IPS-NIHi7 (cell line): Measurements from ENCODE around the gene PSD2.

Experiments
- DNase-seq: peaks from one replicate; pipeline ENCODE4 v3.0.0; 2012; ENCODE audit warnings: mixed read lengths; ENCODE audit errors: extremely low spot score

PSD2 gene

GRCh38 chr5:139811274-139811607 is 15.6 kb downstream of the PSD2 start:
- DNase-seq = no peak

GRCh38 chr5:139812323-139812722 is 16.7 kb downstream of the PSD2 start:
- DNase-seq = no peak

- DNase-seq = no peak
Measured at GRCh38 chr5:139812836-139813805, 17.5 kb downstream of the PSD2 start.

- no peak for DNase-seq
Measured at GRCh38 chr5:139814191-139814601, 18.6 kb downstream of the PSD2 start.

GRCh38 chr5:139814704-139815280 is 19.2 kb downstream of the PSD2 start:
- no peak for DNase-seq

- no peak for DNase-seq
Measured at GRCh38 chr5:139816566-139816965, 21.0 kb downstream of the PSD2 start.

- no peak for DNase-seq
Measured at GRCh38 chr5:139817362-139817761, 21.8 kb downstream of the PSD2 start.

GRCh38 chr5:139817970-139818369 is 22.4 kb downstream of the PSD2 start:
- DNase-seq = no peak

GRCh38 chr5:139820130-139820529 is 24.5 kb downstream of the PSD2 start:
- peak; percentile 51 for DNase-seq

- no peak for DNase-seq
Measured at GRCh38 chr5:139820606-139821005, 25.0 kb downstream of the PSD2 start.

- no peak for DNase-seq
Measured at GRCh38 chr5:139821806-139822552, 26.4 kb downstream of the PSD2 start.

- no peak for DNase-seq
Measured at GRCh38 chr5:139822553-139823425, 27.2 kb downstream of the PSD2 start.

GRCh38 chr5:139823757-139824355 is 28.2 kb downstream of the PSD2 start:
- no peak for DNase-seq

- no peak for DNase-seq
Measured at GRCh38 chr5:139825690-139826089, 30.1 kb downstream of the PSD2 start.

- no peak for DNase-seq
Measured at GRCh38 chr5:139828207-139828895, 32.7 kb downstream of the PSD2 start.

GRCh38 chr5:139829471-139829870 is 33.9 kb downstream of the PSD2 start:
- no peak for DNase-seq

- no peak for DNase-seq
Measured at GRCh38 chr5:139831624-139832023, 36.0 kb downstream of the PSD2 start.

GRCh38 chr5:139833525-139833924 is 37.9 kb downstream of the PSD2 start:
- no peak for DNase-seq

GRCh38 chr5:139835656-139836055 is 40.0 kb downstream of the PSD2 start:
- DNase-seq = peak; percentile 61

- no peak for DNase-seq
Measured at GRCh38 chr5:139836469-139837208, 41.0 kb downstream of the PSD2 start.
